K562 (cell line): ENCODE measurements around the gene ILF2. TPM values are rescaled to one million over a fixed set of nuclear protein-coding genes. Genes with fewer than 3 reads are reported as not detected.

Experiments
- ATAC-seq: fragments of 200-7000 bp; cut with Tn5 transposase; 3 replicates; pipeline ENCODE4 v1.9.1; 2020; ENCODE audit warnings: moderate library complexity
- BruUV-seq: library from RNA; stranded (reverse); fragments of 400-500 nt; replicated peaks from 2 replicates; lab custom pipeline; 2021; lab: Mats Ljungman, UMichigan
- CTCF ChIA-PET: fragments of 300-600 bp; formaldehyde crosslinking; extraction: SDS; loops from one replicate; lab custom pipeline; 2021; ENCODE audit warnings: low intra/inter-chr PET ratio; lab: Yijun Ruan, JAX
- POLR2A ChIA-PET: fragments of 300-600, 350-650 bp; sonication (Branson Sonifier 250); formaldehyde crosslinking; extraction: SDS; loops from one replicate; lab custom pipeline; 2021; ENCODE audit warnings: antibody characterized with exemption, inconsistent platforms; lab: Yijun Ruan, JAX
- DNase-seq, 4 experiments: peaks; one replicate each; pipeline versions ENCODE4 v3.0.0 to v3.0.0-alpha.2; 2011 to 2018; ENCODE audit warnings: low spot score in 3 of 4, mixed read lengths in 3 of 4; ENCODE audit errors: extremely low read depth in 1 of 4
- FAIRE-seq: peaks from 2 replicates; lab custom pipeline; 2011; peaks lifted over from hg19 to GRCh38; lab: Jason Lieb, UNC
- H2AFZ ChIP-seq: 2 replicates; pipeline ENCODE4 v1.6.0; 2011; ENCODE audit warnings: low read depth, low read length, control low read depth, inconsistent platforms
- H3K27ac ChIP-seq: fragments of 200-600 bp; 3 replicates; pipeline ENCODE4 v1.8.0; 2011; ENCODE audit warnings: low read depth, mild to moderate bottlenecking, control low read depth, inconsistent platforms, low read length, moderate library complexity, mixed read lengths; ENCODE audit errors: extremely low read depth
- H3K27me3 ChIP-seq, 2 experiments: fragments of 300-600 bp in 1 of 2; 2 replicates in 1 of 2; 3 replicates in 1 of 2; pipeline versions ENCODE4 v1.6.0 to v1.8.0; 2011; ENCODE audit warnings: inconsistent platforms in 2 of 2, low read length in 2 of 2, mild to moderate bottlenecking in 1 of 2, mixed read lengths in 1 of 2, moderate library complexity in 1 of 2; ENCODE audit not compliant: control insufficient read depth in 2 of 2, insufficient read depth in 2 of 2
- H3K36me3 ChIP-seq: fragments of 300-600 bp; 3 replicates; pipeline ENCODE4 v1.8.0; 2011; ENCODE audit warnings: mild to moderate bottlenecking, low read length, inconsistent platforms; ENCODE audit not compliant: control insufficient read depth, insufficient read depth
- H3K4me1 ChIP-seq, 2 experiments: fragments of 200-600 bp in 1 of 2; replicated peaks in 1 of 2; 2 replicates in 1 of 2; 3 replicates in 1 of 2; pipeline versions ENCODE4 v1.5.1 to v1.8.0; 2011; ENCODE audit warnings: inconsistent platforms in 2 of 2, low read length in 2 of 2, mild to moderate bottlenecking in 1 of 2, mixed read lengths in 1 of 2, moderate library complexity in 1 of 2; ENCODE audit not compliant: control insufficient read depth in 2 of 2, insufficient read depth in 2 of 2
- H3K4me2 ChIP-seq: 2 replicates; pipeline ENCODE4 v1.6.1; 2011; ENCODE audit warnings: low read length, control low read depth, inconsistent platforms, mixed read lengths; ENCODE audit not compliant: insufficient read depth
- H3K4me3 ChIP-seq: fragments of 200-600 bp; sonication (generic), shearing (Covaris generic); 2 replicates; pipeline ENCODE4 v1.5.1; 2016; ENCODE audit warnings: control low read depth, inconsistent platforms
- H3K79me2 ChIP-seq: fragments of 200-600 bp; 3 replicates; pipeline ENCODE4 v1.8.0; 2011; ENCODE audit warnings: low read length, inconsistent platforms; ENCODE audit not compliant: control insufficient read depth, insufficient read depth
- H3K9ac ChIP-seq, 2 experiments: 2 replicates each; pipeline versions ENCODE4 v1.6.0 to v1.6.1; 2011; ENCODE audit warnings: low read depth in 2 of 2, low read length in 2 of 2, control low read depth in 1 of 2, inconsistent platforms in 1 of 2, mild to moderate bottlenecking in 1 of 2, mixed read lengths in 1 of 2; ENCODE audit not compliant: insufficient read depth in 1 of 2
- H3K9me1 ChIP-seq: one replicate; pipeline ENCODE4 v1.6.0; 2011; ENCODE audit warnings: inconsistent platforms, mild to moderate bottlenecking, low read length, moderate library complexity; ENCODE audit not compliant: control insufficient read depth, insufficient read depth
- H3K9me3 ChIP-seq: replicated peaks from 2 replicates; pipeline ENCODE4 v1.5.1; 2011; ENCODE audit warnings: low read depth, low read length, inconsistent platforms; ENCODE audit not compliant: control insufficient read depth, insufficient read depth
- H4K20me1 ChIP-seq: replicated peaks from 2 replicates; pipeline ENCODE4 v1.6.1; 2011; ENCODE audit warnings: low read length, inconsistent platforms, mixed read lengths; ENCODE audit not compliant: control insufficient read depth, insufficient read depth
- ATF3 ChIP-seq, 2 experiments: fragments of 450-650 bp in 1 of 2; sonication (generic) in 1 of 2; formaldehyde crosslinking in 1 of 2; IDR thresholded peaks in 1 of 2; conservative IDR thresholded peaks in 1 of 2; 2 replicates each; pipeline versions ENCODE4 v1.6.1 to v1.8.1; 2016 to 2023; ENCODE audit warnings: mild to moderate bottlenecking in 2 of 2, moderate library complexity in 2 of 2, inconsistent platforms in 1 of 2, missing genetic modification reagents in 1 of 2
- CEBPG ChIP-seq, 3 experiments: fragments of 200-800 bp in 1 of 3; sonication (Bioruptor generic) in 1 of 3; sonication (generic) in 1 of 3; formaldehyde crosslinking in 1 of 3; IDR thresholded peaks in 2 of 3; conservative IDR thresholded peaks in 1 of 3; 2 replicates each; pipeline versions ENCODE4 v1.6.1 to v1.8.0; 2016 to 2022; ENCODE audit warnings: missing compliant biosample characterization in 2 of 3, missing genetic modification characterization in 2 of 3, mild to moderate bottlenecking in 1 of 3, missing genetic modification reagents in 1 of 3
- ELF1 ChIP-seq: fragments of 200-800 bp; sonication (Bioruptor generic); IDR thresholded peaks from 2 replicates; pipeline ENCODE4 v1.6.1; 2016; ENCODE audit warnings: missing genetic modification characterization, missing compliant biosample characterization
- PCBP1 ChIP-seq: fragments of 200-400 bp; formaldehyde crosslinking; IDR thresholded peaks from 2 replicates; pipeline ENCODE4 v1.6.1; 2018; ENCODE audit warnings: mild to moderate bottlenecking, low read depth, low read length; ENCODE audit not compliant: poor library complexity, severe bottlenecking
- PHTF2 ChIP-seq: fragments of 250-450 bp; sonication (Bioruptor Pico); IDR thresholded peaks from 2 replicates; pipeline ENCODE4 v1.5.0; 2021; ENCODE audit warnings: mild to moderate bottlenecking
- PKNOX1 ChIP-seq: fragments of 450-650 bp; IDR thresholded peaks from 2 replicates; pipeline ENCODE4 v1.6.1; 2016
- SETDB1 ChIP-seq: IDR thresholded peaks from one replicate; pipeline ENCODE4 v1.6.1; 2012; ENCODE audit warnings: low read length, control low read depth, inconsistent platforms
- SNRNP70 ChIP-seq: fragments of 200-400 bp; formaldehyde crosslinking; optimal IDR thresholded peaks from 2 replicates; pipeline ENCODE3; 2017; ENCODE audit warnings: low read depth, low read length
- SP2 ChIP-seq: IDR thresholded peaks from 2 replicates; pipeline ENCODE4 v1.6.1; 2011; ENCODE audit warnings: mild to moderate bottlenecking, low read depth, low read length, moderate library complexity; ENCODE audit not compliant: poor library complexity, severe bottlenecking; ENCODE audit errors: extremely low read depth
- ZNF253 ChIP-seq: fragments of 250-450 bp; sonication (Bioruptor Pico); conservative IDR thresholded peaks from 2 replicates; pipeline ENCODE4 v1.6.1; 2021; ENCODE audit warnings: mild to moderate bottlenecking
- WGBS: fragments of 100-300 bp; shearing (Covaris generic); methylation state at CpG from one replicate; pipeline ENCODE4 v1.1.6; 2016; ENCODE audit warnings: low coverage, mixed read lengths; ENCODE audit not compliant: insufficient coverage; ENCODE audit errors: missing lambda C conversion rate; 5-methylcytosine and 5-hydroxymethylcytosine counted together
- in situ Hi-C: fragments of 300-500 bp; cut with MboI; formaldehyde crosslinking; loops from 4 replicates; pipeline ENCODE4 v1.15.0; 2018; ENCODE audit warnings: inconsistent platforms, mixed read lengths
- intact Hi-C: fragments of 100-400 bp; cut with micrococcal nuclease; formaldehyde crosslinking; loops from 2 replicates; pipeline ENCODE4 v1.14.2; 2022
- polyA plus RNA-seq, 8 experiments: library from polyadenylated mRNA; depleted of rRNA in 4 of 8; stranded (reverse) in 5 of 8; unstranded in 3 of 8; fragments of >200 nt; fragmentation: Nextera tagmentation in 2 of 8; fragmentation: Illumina TruSeq in 1 of 8; extraction: Ambion mirVana in 2 of 8; extraction: Trizol in 1 of 8; gene quantifications; 2 replicates each; pipeline versions ENCODE4 v1.2.1 to v1.2.3, GENCODE V29; 2011 to 2014; ENCODE audit warnings: inconsistent platforms in 1 of 8, missing spikeins in 1 of 8
- total RNA-seq, 7 experiments: library from RNA; depleted of rRNA in 6 of 7; stranded (reverse); fragments of >200 nt in 6 of 7; fragmentation: Illumina TruSeq in 2 of 7; extraction: Trizol in 2 of 7; gene quantifications; 2 replicates each; pipeline versions ENCODE4 v1.2.1 to v1.2.3, GENCODE V29; 2011 to 2021; ENCODE audit warnings: low replicate concordance in 1 of 7
- TF ChIP-seq, protein P1 (sequence below): fragments of 250-450 bp; sonication (Bioruptor Pico); IDR thresholded peaks from 2 replicates; pipeline ENCODE4 v1.4.0; 2020; ENCODE audit warnings: mild to moderate bottlenecking
- TF ChIP-seq, protein P2 (sequence below), 2 experiments: IDR thresholded peaks in 1 of 2; conservative IDR thresholded peaks in 1 of 2; 2 replicates each; pipeline ENCODE4 v1.6.1; 2016; ENCODE audit warnings: low read depth in 2 of 2, mild to moderate bottlenecking in 1 of 2, missing compliant biosample characterization in 1 of 2, missing genetic modification characterization in 1 of 2, moderate library complexity in 1 of 2

Gene ILF2
- total and polyA plus RNA-seq, 9 of the 15 experiments (the other 6 are each of a cell fraction or from before 2014, with no cell fraction given): 282 to 726 (median 474) TPM

GRCh38 chr1:153698923-153699714 lies 28.3 kb upstream of the ILF2 start:
- Histone ChIP-seq H3K36me3 (no peaks in the 10 kb centered on the region), H3K9ac (peak overlapping the region; percentile 9 to 28; a peak in 2 of 4 replicates), H3K4me3 (no peak overlapping the region), H3K4me2 (no peak overlapping the region), H3K9me3 (no peaks in the 10 kb centered on the region), H3K27me3 (no peaks in the 10 kb centered on the region), H3K4me1 (peaks cover 19 to 28% of the 10 kb centered on the region in 2 experiments), H4K20me1 (no peaks in the 10 kb centered on the region), H3K79me2 (no peaks in the 10 kb centered on the region), H3K9me1 (peaks cover 6% of the 10 kb centered on the region), H3K27ac (peak overlapping the region; percentile 15; the same call in 1 of the 3 replicates), H2AFZ (peak overlapping the region; percentile 99)
- peak; percentile 32 for FAIRE-seq
- in situ Hi-C loops: loop anchor here (5.0 kb wide), 1 partner anchor 48 kb away; no protein-coding TSS in a partner anchor
- WGBS: 83% methylated on average over 6 of the region's 6 CpGs
- ChIA-PET POLR2A (interaction anchor here (0.6 to 2.6 kb wide), 6 partner anchors 9 to 239 kb away, joined by 3 to 12 read pairs (median 3); partner anchors contain the start of gene INTS3), CTCF (no interaction called here)
- DNase-seq: peak in 2 of 4 experiments; percentile 16 to 18
- no peak for ATAC-seq
- no TSS peak for BruUV-seq
- intact Hi-C loops: no loop called here
- TF ChIP-seq CEBPG (CRISPR knock-in tag; IDR thresholded peaks at IDR 0.05) (0 out of 2 replicates have a peak, but pooled peaks have one; percentile 31), CEBPG (tag; conservative IDR thresholded peaks at IDR 0.05 in 1 of 2, IDR thresholded peaks at IDR 0.05 in 1 of 2) (peak in 1 of 2 experiments; percentile 36; a peak in 1 of 4 replicates), ATF3 (IDR thresholded peaks at IDR 0.05) (peak; percentile 32; the same call in 1 of the 2 replicates), ATF3 (CRISPR knock-in tag; conservative IDR thresholded peaks at IDR 0.05) (no peak), ZNF253 (no peak), PCBP1 (no peak), PKNOX1 (peak; percentile 66), SNRNP70 (no peak), SP2 (no peak), ELF1 (tag) (no peak), SETDB1 (no peak), PHTF2 (no peak)
- TF ChIP-seq, protein P1, sequence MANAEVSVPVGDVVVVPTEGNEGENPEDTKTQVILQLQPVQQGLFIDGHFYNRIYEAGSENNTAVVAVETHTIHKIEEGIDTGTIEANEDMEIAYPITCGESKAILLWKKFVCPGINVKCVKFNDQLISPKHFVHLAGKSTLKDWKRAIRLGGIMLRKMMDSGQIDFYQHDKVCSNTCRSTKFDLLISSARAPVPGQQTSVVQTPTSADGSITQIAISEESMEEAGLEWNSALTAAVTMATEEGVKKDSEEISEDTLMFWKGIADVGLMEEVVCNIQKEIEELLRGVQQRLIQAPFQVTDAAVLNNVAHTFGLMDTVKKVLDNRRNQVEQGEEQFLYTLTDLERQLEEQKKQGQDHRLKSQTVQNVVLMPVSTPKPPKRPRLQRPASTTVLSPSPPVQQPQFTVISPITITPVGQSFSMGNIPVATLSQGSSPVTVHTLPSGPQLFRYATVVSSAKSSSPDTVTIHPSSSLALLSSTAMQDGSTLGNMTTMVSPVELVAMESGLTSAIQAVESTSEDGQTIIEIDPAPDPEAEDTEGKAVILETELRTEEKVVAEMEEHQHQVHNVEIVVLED (CRISPR knock-in tag): no peak
- TF ChIP-seq, protein P2, sequence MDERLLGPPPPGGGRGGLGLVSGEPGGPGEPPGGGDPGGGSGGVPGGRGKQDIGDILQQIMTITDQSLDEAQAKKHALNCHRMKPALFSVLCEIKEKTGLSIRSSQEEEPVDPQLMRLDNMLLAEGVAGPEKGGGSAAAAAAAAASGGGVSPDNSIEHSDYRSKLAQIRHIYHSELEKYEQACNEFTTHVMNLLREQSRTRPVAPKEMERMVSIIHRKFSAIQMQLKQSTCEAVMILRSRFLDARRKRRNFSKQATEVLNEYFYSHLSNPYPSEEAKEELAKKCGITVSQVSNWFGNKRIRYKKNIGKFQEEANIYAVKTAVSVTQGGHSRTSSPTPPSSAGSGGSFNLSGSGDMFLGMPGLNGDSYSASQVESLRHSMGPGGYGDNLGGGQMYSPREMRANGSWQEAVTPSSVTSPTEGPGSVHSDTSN (CRISPR knock-in tag; IDR thresholded peaks at IDR 0.05; ENCODE audit: low read depth): no peak
- TF ChIP-seq, protein P2 (tag; conservative IDR thresholded peaks at IDR 0.05; ENCODE audit: low read depth): no peak
